HepG2 (cell line): ENCODE results near the gene NUP54. TPM values are rescaled to one million over a fixed set of nuclear protein-coding genes. Genes with fewer than 3 reads are reported as not detected.

Experiments
- ATAC-seq: fragments of 200-7000 bp; cut with Tn5 transposase; 3 replicates; pipeline ENCODE4 v1.9.1; 2020; ENCODE audit warnings: mild to moderate bottlenecking, moderate library complexity
- BruUV-seq: library from RNA; stranded (reverse); fragments of 400-500 nt; replicated peaks from 2 replicates; lab custom pipeline; 2021; lab: Mats Ljungman, UMichigan
- CTCF ChIA-PET: fragments of 300-600 bp; formaldehyde crosslinking; extraction: SDS; loops from one replicate; lab custom pipeline; 2021; ENCODE audit warnings: low total read pairs, inconsistent platforms, low intra/inter-chr PET ratio; lab: Yijun Ruan, JAX
- POLR2A ChIA-PET: fragments of 350-600 bp; sonication (Branson Sonifier 250); formaldehyde crosslinking; loops from one replicate; lab custom pipeline; 2020; ENCODE audit warnings: antibody characterized with exemption, inconsistent platforms; lab: Yijun Ruan, JAX
- DNase-seq: peaks from one replicate; pipeline ENCODE4 v3.0.0-alpha.2; 2015; ENCODE audit warnings: low spot score
- FAIRE-seq: peaks from 3 replicates; lab custom pipeline; 2011; peaks lifted over from hg19 to GRCh38; lab: Jason Lieb, UNC
- H2AFZ ChIP-seq: one replicate; pipeline ENCODE4 v1.6.1; 2011; ENCODE audit warnings: low read length, inconsistent platforms
- H3K27ac ChIP-seq: fragments of 300-600 bp; 3 replicates; pipeline ENCODE4 v1.8.0; 2011; ENCODE audit warnings: mixed run types, mild to moderate bottlenecking, mixed read lengths, low read length, inconsistent platforms; ENCODE audit not compliant: insufficient read depth; ENCODE audit errors: extremely low read length
- H3K27me3 ChIP-seq, 2 experiments: fragments of 200-600 bp in 1 of 2; 2 replicates in 1 of 2; 3 replicates in 1 of 2; pipeline versions ENCODE4 v1.6.0 to v1.8.0; 2011; ENCODE audit warnings: low read length in 2 of 2, mild to moderate bottlenecking in 2 of 2, moderate library complexity in 2 of 2, inconsistent platforms in 1 of 2; ENCODE audit not compliant: insufficient read depth in 2 of 2, control insufficient read depth in 1 of 2
- H3K36me3 ChIP-seq, 2 experiments: fragments of 200-600 bp in 1 of 2; replicated peaks in 1 of 2; 2 replicates in 1 of 2; 3 replicates in 1 of 2; pipeline versions ENCODE4 v1.5.1 to v1.8.0; 2011; ENCODE audit warnings: low read length in 2 of 2, inconsistent platforms in 1 of 2; ENCODE audit not compliant: insufficient read depth in 2 of 2, control insufficient read depth in 1 of 2
- H3K4me1 ChIP-seq: 2 replicates; pipeline ENCODE4 v1.5.1; 2012; ENCODE audit warnings: low read length, inconsistent platforms; ENCODE audit not compliant: insufficient read depth
- H3K4me2 ChIP-seq: 2 replicates; pipeline ENCODE4 v1.6.0; 2011; ENCODE audit warnings: low read depth, low read length, inconsistent platforms
- H3K4me3 ChIP-seq, 3 experiments: fragments of 200-600 bp in 1 of 3; sonication (generic), shearing (Covaris generic) in 1 of 3; replicated peaks in 1 of 3; 2 replicates each; pipeline ENCODE4 v1.5.1; 2011 to 2016; ENCODE audit warnings: low read length in 3 of 3, inconsistent platforms in 2 of 3, low read depth in 2 of 3, mild to moderate bottlenecking in 2 of 3, control low read depth in 1 of 3, mixed read lengths in 1 of 3; ENCODE audit not compliant: insufficient read depth in 1 of 3
- H3K79me2 ChIP-seq: one replicate; pipeline ENCODE4 v1.6.1; 2011; ENCODE audit warnings: low read length, inconsistent platforms; ENCODE audit not compliant: insufficient read depth
- H3K9ac ChIP-seq: 2 replicates; pipeline ENCODE4 v1.6.0; 2011; ENCODE audit warnings: mild to moderate bottlenecking, low read depth, low read length, inconsistent platforms; ENCODE audit not compliant: insufficient read depth
- H3K9me3 ChIP-seq: 2 replicates; pipeline ENCODE4 v1.5.1; 2012; ENCODE audit warnings: mild to moderate bottlenecking, low read length
- H4K20me1 ChIP-seq: 2 replicates; pipeline ENCODE4 v1.6.0; 2011; ENCODE audit warnings: inconsistent platforms, mild to moderate bottlenecking, low read length, moderate library complexity; ENCODE audit not compliant: insufficient read depth
- CBFB ChIP-seq: sonication (generic); formaldehyde crosslinking; IDR thresholded peaks from 2 replicates; pipeline ENCODE4 v1.4.0; 2020; ENCODE audit warnings: missing genetic modification reagents
- CERS6 ChIP-seq: sonication (generic); formaldehyde crosslinking; IDR thresholded peaks from 2 replicates; pipeline ENCODE4 v1.5.0; 2020; ENCODE audit warnings: missing genetic modification reagents
- DPF2 ChIP-seq: sonication (generic); formaldehyde crosslinking; IDR thresholded peaks from 2 replicates; pipeline ENCODE4 v1.4.0; 2020; ENCODE audit warnings: mild to moderate bottlenecking, low read depth, missing genetic modification reagents, borderline replicate concordance
- DZIP1 ChIP-seq: sonication (generic); formaldehyde crosslinking; IDR thresholded peaks from 2 replicates; pipeline ENCODE4 v1.5.0; 2020; ENCODE audit warnings: mild to moderate bottlenecking, missing genetic modification reagents
- ELK4 ChIP-seq: sonication (generic); formaldehyde crosslinking; IDR thresholded peaks from 2 replicates; pipeline ENCODE4 v1.9.0; 2021; ENCODE audit warnings: missing genetic modification reagents, borderline replicate concordance
- GMEB2 ChIP-seq: IDR thresholded peaks from 2 replicates; pipeline ENCODE4 v1.6.1; 2016; ENCODE audit warnings: missing biosample characterization, missing genetic modification reagents, low read depth
- KMT2A ChIP-seq: sonication (generic); formaldehyde crosslinking; IDR thresholded peaks from 2 replicates; pipeline ENCODE4 v1.4.0; 2020; ENCODE audit warnings: missing genetic modification reagents
- RAD51 ChIP-seq: fragments of 450-650 bp; IDR thresholded peaks from 2 replicates; pipeline ENCODE4 v1.6.1; 2016; ENCODE audit warnings: borderline replicate concordance
- SALL1 ChIP-seq: sonication (generic); formaldehyde crosslinking; IDR thresholded peaks from 2 replicates; pipeline ENCODE4 v1.8.0; 2022; ENCODE audit warnings: mild to moderate bottlenecking, missing genetic modification reagents
- SMAD3 ChIP-seq: sonication (generic); formaldehyde crosslinking; IDR thresholded peaks from 2 replicates; pipeline ENCODE4 v1.4.0; 2020; ENCODE audit warnings: missing genetic modification reagents
- SP4 ChIP-seq: sonication (generic); formaldehyde crosslinking; IDR thresholded peaks from 2 replicates; pipeline ENCODE4 v1.8.1; 2023; ENCODE audit warnings: mild to moderate bottlenecking, missing genetic modification reagents
- THAP8 ChIP-seq: sonication (generic); formaldehyde crosslinking; IDR thresholded peaks from 2 replicates; pipeline ENCODE4 v1.5.1; 2020; ENCODE audit warnings: missing genetic modification reagents, mild to moderate bottlenecking, borderline replicate concordance
- TP53 ChIP-seq: sonication (generic); formaldehyde crosslinking; conservative IDR thresholded peaks from 2 replicates; pipeline ENCODE4 v1.4.0; 2020; ENCODE audit warnings: missing genetic modification reagents
- ZEB1 ChIP-seq: IDR thresholded peaks from 2 replicates; pipeline ENCODE4 v1.6.1; 2012; ENCODE audit warnings: mild to moderate bottlenecking, low read depth, inconsistent platforms; ENCODE audit not compliant: insufficient replicate concordance
- ZFP36 ChIP-seq: fragments of 150-350 bp; IDR thresholded peaks from 2 replicates; pipeline ENCODE4 v1.6.1; 2018; ENCODE audit warnings: borderline replicate concordance, low read length, low read depth; ENCODE audit not compliant: partially characterized antibody
- ZNF564 ChIP-seq: sonication (generic); formaldehyde crosslinking; IDR thresholded peaks from 2 replicates; pipeline ENCODE4 v1.8.1; 2023; ENCODE audit warnings: mild to moderate bottlenecking, missing genetic modification reagents
- ZNF777 ChIP-seq: sonication (generic); formaldehyde crosslinking; IDR thresholded peaks from 2 replicates; pipeline ENCODE4 v1.4.0; 2020; ENCODE audit warnings: missing genetic modification reagents
- ZSCAN31 ChIP-seq: sonication (generic); formaldehyde crosslinking; IDR thresholded peaks from 2 replicates; pipeline ENCODE4 v1.5.0; 2020; ENCODE audit warnings: low read depth, mild to moderate bottlenecking, missing genetic modification reagents
- WGBS: methylation state at CpG from one replicate; pipeline ENCODE4 v1.1.6; 2017; ENCODE audit warnings: low lambda C conversion rate; 5-methylcytosine and 5-hydroxymethylcytosine counted together
- in situ Hi-C: cut with HindIII; loops from 2 replicates; pipeline ENCODE4 v1.10.0; 2017; ENCODE audit warnings: low pct_unique_long_range_greater_than_20kb; ENCODE audit not compliant: extremely low pct_ligation_motif_present
- intact Hi-C: fragments of 100-400 bp; cut with micrococcal nuclease; formaldehyde crosslinking; loops from one replicate; pipeline ENCODE4 v1.10.0; 2022; ENCODE audit not compliant: unreplicated experiment
- polyA plus RNA-seq, 8 experiments: library from polyadenylated mRNA; depleted of rRNA in 3 of 8; stranded (reverse) in 7 of 8; unstranded in 1 of 8; fragments of >200 nt; fragmentation: Illumina TruSeq in 4 of 8; extraction: Trizol in 4 of 8; gene quantifications; 2 replicates each; pipeline versions ENCODE4 v1.2.1 to v1.2.3, GENCODE V29; 2011 to 2016; ENCODE audit warnings: low read depth in 4 of 8, missing spikeins in 1 of 8, mixed read lengths in 1 of 8; ENCODE audit not compliant: insufficient read depth in 1 of 8
- total RNA-seq, 5 experiments: library from RNA; depleted of rRNA; stranded (reverse); fragments of >200 nt; fragmentation: Illumina TruSeq; extraction: Trizol; gene quantifications; 2 replicates each; pipeline ENCODE4 v1.2.3, GENCODE V29; 2016; ENCODE audit warnings: low read depth in 1 of 5

Gene NUP54
- total and polyA plus RNA-seq, 2 of the 13 experiments (the other 11 are each of a cell fraction or from before 2014, with no cell fraction given), result 36.1 to 69.3 TPM

GRCh38 chr4:76156635-76157034 lies 8.4 kb upstream of the NUP54 start (continued):
- TF ChIP-seq SP4 (CRISPR knock-in tag), result no peak
- TF ChIP-seq ZNF564 (CRISPR knock-in tag), result no peak
- TF ChIP-seq RAD51, result no peak

DNA sequence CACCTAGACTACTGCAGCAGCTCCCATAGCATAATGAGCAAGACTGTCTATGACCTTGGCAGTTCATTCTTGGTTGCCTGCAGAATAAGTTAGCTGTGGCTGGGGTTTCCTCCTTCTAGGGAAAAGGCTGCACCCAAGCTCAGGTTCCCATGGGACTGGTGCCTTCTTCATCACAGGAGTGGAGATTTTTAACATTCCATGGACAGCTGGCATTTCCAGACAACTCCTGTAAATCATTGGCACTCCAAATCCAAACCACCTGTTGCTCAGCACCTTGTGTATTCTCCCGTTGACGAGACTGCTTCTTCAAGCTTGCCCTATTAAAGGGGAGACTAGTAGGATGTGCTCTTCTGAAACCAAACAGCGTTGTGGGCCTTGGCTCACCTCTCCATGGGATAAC lies 7.8 kb upstream of the NUP54 start:
- H3K36me3 ChIP-seq, result peaks cover 0 to 2% of the 10 kb centered on the region in 2 experiments; a peak in 1 of 5 replicates
- no peak overlapping the region for H2AFZ ChIP-seq
- no peaks in the 10 kb centered on the region for H4K20me1 ChIP-seq
- BruUV-seq, result no TSS peak
- H3K27ac ChIP-seq, result no peak overlapping the region
- H3K9me3 ChIP-seq, result no peaks in the 10 kb centered on the region
- no peaks in the 10 kb centered on the region for H3K79me2 ChIP-seq
- H3K9ac ChIP-seq, result no peak overlapping the region
- H3K4me3 ChIP-seq, result no peak overlapping the region
- 95% methylated on average over 3 of the region's 3 CpGs for WGBS
- POLR2A ChIA-PET, result no interaction called here
- ATAC-seq, result no peak
- DNase-seq, result no peak
- H3K4me2 ChIP-seq, result no peak overlapping the region
- H3K27me3 ChIP-seq, result no peaks in the 10 kb centered on the region
- intact Hi-C loops, result no loop called here
- CTCF ChIA-PET, result no interaction called here
- no peak for FAIRE-seq
- H3K4me1 ChIP-seq, result no peaks in the 10 kb centered on the region
- in situ Hi-C loops, result no loop called here
- TF ChIP-seq THAP8, result no peak
- no peak for TF ChIP-seq DZIP1
- no peak for TF ChIP-seq ZEB1
- no peak for TF ChIP-seq SALL1 (CRISPR knock-in tag)
- TF ChIP-seq ZFP36, result no peak
- TF ChIP-seq CBFB (CRISPR knock-in tag), result no peak
- TF ChIP-seq SMAD3 (CRISPR knock-in tag), result no peak
- TF ChIP-seq DPF2 (CRISPR knock-in tag), result no peak
- TF ChIP-seq ZNF777 (CRISPR knock-in tag), result no peak
- TF ChIP-seq TP53, result no peak
- TF ChIP-seq KMT2A (CRISPR knock-in tag), result no peak
- no peak for TF ChIP-seq GMEB2 (CRISPR knock-in tag)
- TF ChIP-seq CERS6, result no peak
- TF ChIP-seq ELK4 (CRISPR knock-in tag), result no peak
- no peak for TF ChIP-seq ZSCAN31
